ENCODE measurements around the gene MAVS.
"Not testable (repeated sequence)": the region's sequence is repeated elsewhere in the genome, so short reads cannot be mapped to it uniquely, and the experiment has no call there.

The MAVS gene

GRCh38 chr20:3839328-3839727 is 7.3 kb upstream of the MAVS start:
- TF ChIP-seq ZC3H10 (CRISPR knock-in tag; IDR thresholded peaks at IDR 0.05) (no peak), CSRNP3 (CRISPR knock-in tag; IDR thresholded peaks at IDR 0.05) (no peak), RARB (CRISPR knock-in tag; IDR thresholded peaks at IDR 0.05) (no peak), ZFP30 (CRISPR knock-in tag; IDR thresholded peaks at IDR 0.05) (no peak), ZNF8 (CRISPR knock-in tag; IDR thresholded peaks at IDR 0.05) (no peak), ARNTL (CRISPR knock-in tag; IDR thresholded peaks at IDR 0.05; ENCODE audit: borderline replicate concordance, low read depth) (no peak), CREB5 (CRISPR knock-in tag; IDR thresholded peaks at IDR 0.05; ENCODE audit: low read depth) (no peak), TCF4 (CRISPR knock-in tag; IDR thresholded peaks at IDR 0.05; ENCODE audit: borderline replicate concordance) (no peak), TOX (CRISPR knock-in tag; IDR thresholded peaks at IDR 0.05; ENCODE audit: borderline replicate concordance) (no peak), TSHZ2 (CRISPR knock-in tag; IDR thresholded peaks at IDR 0.05) (no peak), ZFP3 (CRISPR knock-in tag; IDR thresholded peaks at IDR 0.05) (no peak), OSR1 (CRISPR knock-in tag; IDR thresholded peaks at IDR 0.05) (no peak), SNAI2 (CRISPR knock-in tag; IDR thresholded peaks at IDR 0.05) (no peak)
- no peak for ATAC-seq

GRCh38 chr20:3840201-3840600 is 6.4 kb upstream of the MAVS start:
- ATAC-seq: not testable (repeated sequence)

GRCh38 chr20:3842348-3842930 is 4.2 kb upstream of the MAVS start:
- no peak for ATAC-seq
- TF ChIP-seq SNAI2 (CRISPR knock-in tag; IDR thresholded peaks at IDR 0.05) (no peak), ISL1 (CRISPR knock-in tag; IDR thresholded peaks at IDR 0.05) (no peak), GLIS3 (CRISPR knock-in tag; IDR thresholded peaks at IDR 0.05) (no peak), TCF4 (CRISPR knock-in tag; IDR thresholded peaks at IDR 0.05; ENCODE audit: borderline replicate concordance) (no peak), TSHZ2 (CRISPR knock-in tag; IDR thresholded peaks at IDR 0.05) (no peak), BACH2 (CRISPR knock-in tag; IDR thresholded peaks at IDR 0.05; ENCODE audit: borderline replicate concordance) (no peak), POU6F1 (CRISPR knock-in tag; IDR thresholded peaks at IDR 0.05; ENCODE audit: borderline replicate concordance, low read depth) (no peak), RARB (CRISPR knock-in tag; IDR thresholded peaks at IDR 0.05) (no peak), ZFP3 (CRISPR knock-in tag; IDR thresholded peaks at IDR 0.05) (no peak), ZNF70 (CRISPR knock-in tag; IDR thresholded peaks at IDR 0.05) (no peak), ESRRG (CRISPR knock-in tag; IDR thresholded peaks at IDR 0.05) (no peak)
